Uterus (tissue), 4 donors: ENCODE results near the gene DMAC1. TPM values are rescaled to one million over a fixed set of nuclear protein-coding genes. Genes with fewer than 3 reads are reported as not detected.
A peak's percentile ranks its signal among the peaks of the same experiment; 100 is the strongest.

Source experiments
- DNase-seq, 2 donors: peaks; one replicate each; pipeline ENCODE4 v3.0.0-alpha.2; 2019 to 2020
- H3K27ac ChIP-seq, 2 donors: fragments of 200-600 bp; sonication (generic); 1 replicate in 1 of 2; 2 replicates in 1 of 2; pipeline ENCODE4 v1.5.1; 2016 to 2018
- H3K27me3 ChIP-seq, 2 donors: fragments of 200-600 bp; sonication (generic); one replicate each; pipeline ENCODE4 v1.5.1; 2018 to 2019; ENCODE audit warnings: control low read depth in 1 of 2
- H3K36me3 ChIP-seq, 2 donors: fragments of 200-600 bp; sonication (generic); one replicate each; pipeline ENCODE4 v1.5.1; 2019; ENCODE audit warnings: control low read depth in 1 of 2
- H3K4me1 ChIP-seq, 2 donors: fragments of 200-600 bp; sonication (generic); one replicate each; pipeline ENCODE4 v1.5.1; 2018 to 2019; ENCODE audit warnings: control low read depth in 1 of 2
- H3K4me3 ChIP-seq, 2 donors: fragments of 200-600 bp; sonication (generic); 1 replicate in 1 of 2; 2 replicates in 1 of 2; pipeline ENCODE4 v1.5.1; 2018 to 2019; ENCODE audit warnings: mild to moderate bottlenecking in 1 of 2
- H3K9me3 ChIP-seq, 2 donors: fragments of 200-600 bp; sonication (generic); one replicate each; pipeline ENCODE4 v1.5.1; 2019; ENCODE audit warnings: control low read depth in 1 of 2
- POLR2A ChIP-seq, 2 donors: fragments of 450-650 bp; IDR thresholded peaks; one replicate each; pipeline ENCODE4 v1.6.1; 2016; ENCODE audit warnings: antibody characterized with exemption in 2 of 2, mild to moderate bottlenecking in 1 of 2, moderate library complexity in 1 of 2
- intact Hi-C: fragments of 100-400 bp; cut with DNase I; formaldehyde crosslinking; loops from one replicate; pipeline ENCODE4 v1.15.1; 2023; ENCODE audit warnings: low total_unique reads
- total RNA-seq, 4 donors: library from RNA; depleted of rRNA in 3 of 4; stranded (reverse); fragments of >200 nt in 3 of 4; gene quantifications; one replicate each; pipeline versions ENCODE4 v1.1.0 to v1.2.4, GENCODE V29; 2014 to 2023
- TF ChIP-seq, protein P1 (sequence below), 4 experiments: fragments of 200-600 bp in 2 of 4; fragments of 450-650 bp in 2 of 4; sonication (generic) in 2 of 4; IDR thresholded peaks; one replicate each; pipeline ENCODE4 v1.5.1; 2016 to 2019; ENCODE audit warnings: antibody characterized with exemption in 4 of 4, mild to moderate bottlenecking in 2 of 4, moderate library complexity in 1 of 4
- donor health status: DM: yes; HTN: yes; CAD: no.

Gene DMAC1, protein sequence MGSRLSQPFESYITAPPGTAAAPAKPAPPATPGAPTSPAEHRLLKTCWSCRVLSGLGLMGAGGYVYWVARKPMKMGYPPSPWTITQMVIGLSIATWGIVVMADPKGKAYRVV
- 10 to 100 TPM in 2 of 4 donors, 1 to 10 TPM in 2; 3.5 to 23.4 (median 13.5) TPM for total RNA-seq

- intact Hi-C loops, result no loop called here
- Histone ChIP-seq H3K27me3 (no peaks in the 10 kb centered on the region), H3K9me3 (no peaks in the 10 kb centered on the region), H3K36me3 (no peaks in the 10 kb centered on the region), H3K4me3 (peak within 1 kb of the TSS; percentile 77 to 85), H3K27ac (peak within 1 kb of the TSS; percentile 72 to 87), H3K4me1 (peaks cover 0 to 6% of the 10 kb centered on the region in 2 donors)
- TF ChIP-seq POLR2A (IDR thresholded peaks at IDR 0.05), result no peak
- TF ChIP-seq, protein P1, sequence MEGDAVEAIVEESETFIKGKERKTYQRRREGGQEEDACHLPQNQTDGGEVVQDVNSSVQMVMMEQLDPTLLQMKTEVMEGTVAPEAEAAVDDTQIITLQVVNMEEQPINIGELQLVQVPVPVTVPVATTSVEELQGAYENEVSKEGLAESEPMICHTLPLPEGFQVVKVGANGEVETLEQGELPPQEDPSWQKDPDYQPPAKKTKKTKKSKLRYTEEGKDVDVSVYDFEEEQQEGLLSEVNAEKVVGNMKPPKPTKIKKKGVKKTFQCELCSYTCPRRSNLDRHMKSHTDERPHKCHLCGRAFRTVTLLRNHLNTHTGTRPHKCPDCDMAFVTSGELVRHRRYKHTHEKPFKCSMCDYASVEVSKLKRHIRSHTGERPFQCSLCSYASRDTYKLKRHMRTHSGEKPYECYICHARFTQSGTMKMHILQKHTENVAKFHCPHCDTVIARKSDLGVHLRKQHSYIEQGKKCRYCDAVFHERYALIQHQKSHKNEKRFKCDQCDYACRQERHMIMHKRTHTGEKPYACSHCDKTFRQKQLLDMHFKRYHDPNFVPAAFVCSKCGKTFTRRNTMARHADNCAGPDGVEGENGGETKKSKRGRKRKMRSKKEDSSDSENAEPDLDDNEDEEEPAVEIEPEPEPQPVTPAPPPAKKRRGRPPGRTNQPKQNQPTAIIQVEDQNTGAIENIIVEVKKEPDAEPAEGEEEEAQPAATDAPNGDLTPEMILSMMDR (IDR thresholded peaks at IDR 0.05), result no peak
- DNase-seq, result peak; percentile 43 to 71
Measured at GRCh38 chr9:7799234-7799943, at the start of gene DMAC1. Gene DMAC1 (minus strand): TSS chr9:7799778. CDS start chr9:7799734, 44 bp downstream.

- no peak overlapping the region for H3K4me3 ChIP-seq
- no peaks in the 10 kb centered on the region for H3K4me1 ChIP-seq
- no peak for DNase-seq
- H3K27ac ChIP-seq, result no peak overlapping the region
- intact Hi-C loops, result no loop called here
- no peaks in the 10 kb centered on the region for H3K27me3 ChIP-seq
- TF ChIP-seq, protein P1 (IDR thresholded peaks at IDR 0.05), result no peak
- no peak for TF ChIP-seq POLR2A (IDR thresholded peaks at IDR 0.05)
- H3K36me3 ChIP-seq, result no peaks in the 10 kb centered on the region
- H3K9me3 ChIP-seq, result no peaks in the 10 kb centered on the region
Measured at GRCh38 chr9:7849362-7849761, 49.8 kb upstream of the DMAC1 start.

- intact Hi-C loops, result no loop called here
- no peak for TF ChIP-seq POLR2A (IDR thresholded peaks at IDR 0.05)
- TF ChIP-seq, protein P1 (IDR thresholded peaks at IDR 0.05), result no peak
- H3K36me3 ChIP-seq, result no peaks in the 10 kb centered on the region
- H3K4me1 ChIP-seq, result no peaks in the 10 kb centered on the region
- no peaks in the 10 kb centered on the region for H3K27me3 ChIP-seq
- DNase-seq, result no peak
- H3K4me3 ChIP-seq, result no peak overlapping the region
- H3K27ac ChIP-seq, result no peak overlapping the region
- no peaks in the 10 kb centered on the region for H3K9me3 ChIP-seq
Measured at GRCh38 chr9:7848498-7848897, 48.9 kb upstream of the DMAC1 start.

GRCh38 chr9:7844242-7844641 lies 44.7 kb upstream of the DMAC1 start:
- H3K36me3 ChIP-seq, result no peaks in the 10 kb centered on the region
- H3K27ac ChIP-seq, result no peak overlapping the region
- no peaks in the 10 kb centered on the region for H3K4me1 ChIP-seq
- intact Hi-C loops, result no loop called here
- no peak for TF ChIP-seq POLR2A (IDR thresholded peaks at IDR 0.05)
- TF ChIP-seq, protein P1 (IDR thresholded peaks at IDR 0.05), result no peak
- no peaks in the 10 kb centered on the region for H3K27me3 ChIP-seq
- H3K4me3 ChIP-seq, result no peak overlapping the region
- no peak for DNase-seq
- H3K9me3 ChIP-seq, result no peaks in the 10 kb centered on the region

- H3K27ac ChIP-seq, result no peak overlapping the region
- H3K4me3 ChIP-seq, result no peak overlapping the region
- no peaks in the 10 kb centered on the region for H3K9me3 ChIP-seq
- H3K4me1 ChIP-seq, result no peaks in the 10 kb centered on the region
- intact Hi-C loops, result no loop called here
- TF ChIP-seq, protein P1 (IDR thresholded peaks at IDR 0.05), result no peak
- TF ChIP-seq POLR2A (IDR thresholded peaks at IDR 0.05), result no peak
- no peaks in the 10 kb centered on the region for H3K36me3 ChIP-seq
- DNase-seq, result no peak
- no peaks in the 10 kb centered on the region for H3K27me3 ChIP-seq
Measured at GRCh38 chr9:7841831-7842230, 42.3 kb upstream of the DMAC1 start.
